C4-2B (cell line): ENCODE measurements around the gene DOCK10.

Source experiments
- H3K27ac ChIP-seq: fragments of 450-650 bp; 2 replicates; pipeline ENCODE4 v1.5.1; 2017
- CTCF ChIP-seq: fragments of 450-650 bp; conservative IDR thresholded peaks from 2 replicates; pipeline ENCODE4 v1.5.1; 2017; ENCODE audit warnings: mild to moderate bottlenecking
- ZFX ChIP-seq: fragments of 450-650 bp; IDR thresholded peaks from 2 replicates; pipeline ENCODE4 v1.6.1; 2017

The DOCK10 gene

GRCh38 chr2:225033440-225034318, 8.6 kb downstream of the DOCK10 start:
- TF ChIP-seq CTCF (no peak), ZFX (no peak)
- H3K27ac ChIP-seq: no peak overlapping the region

GRCh38 chr2:225032246-225032645, 10.0 kb downstream of the DOCK10 start:
- no peak overlapping the region for H3K27ac ChIP-seq
- TF ChIP-seq ZFX (no peak), CTCF (no peak)

GRCh38 chr2:225031599-225031998, 10.7 kb downstream of the DOCK10 start:
- TF ChIP-seq CTCF (no peak), ZFX (no peak)
- H3K27ac ChIP-seq: no peak overlapping the region

- no peak for TF ChIP-seq CTCF
- no peak for TF ChIP-seq ZFX
- H3K27ac ChIP-seq: no peak overlapping the region
Observed at GRCh38 chr2:225030893-225031292, 11.4 kb downstream of the DOCK10 start.

GRCh38 chr2:225030203-225030602, 12.1 kb downstream of the DOCK10 start:
- H3K27ac ChIP-seq: no peak overlapping the region
- no peak for TF ChIP-seq CTCF
- no peak for TF ChIP-seq ZFX

- TF ChIP-seq CTCF: no peak
- no peak for TF ChIP-seq ZFX
- H3K27ac ChIP-seq: no peak overlapping the region
Observed at GRCh38 chr2:225028572-225028971, 13.7 kb downstream of the DOCK10 start.

GRCh38 chr2:225027061-225027762, 15.1 kb downstream of the DOCK10 start:
- no peak for TF ChIP-seq ZFX
- H3K27ac ChIP-seq: no peak overlapping the region
